Measurements from ENCODE around the gene MMP23B.
"Not testable (repeated sequence)": the region's sequence is repeated elsewhere in the genome, so short reads cannot be mapped to it uniquely, and the experiment has no call there.

The MMP23B gene

GRCh38 chr1:1671365-1672119, 39.6 kb downstream of the MMP23B start:
- peaks cover 21% of the 10 kb centered on the region for H3K36me3 ChIP-seq (ENCODE audit: control insufficient read depth, insufficient read depth, low read length)
- H3K27ac ChIP-seq (ENCODE audit: insufficient read depth, low read depth, low read length, poor library complexity, severe bottlenecking): no peak overlapping the region
- H3K4me3 ChIP-seq (ENCODE audit: insufficient read depth, low read depth, low read length): no peak overlapping the region
- H3K27me3 ChIP-seq (ENCODE audit: control insufficient read depth, insufficient read depth, low read length, poor library complexity, severe bottlenecking): no peaks in the 10 kb centered on the region
- 92 to 93% methylated on average over 27 of the region's 27 CpGs for WGBS, 2 experiments
- no peaks in the 10 kb centered on the region for H3K9me3 ChIP-seq (ENCODE audit: control insufficient read depth, low read length)
- H3K4me1 ChIP-seq (ENCODE audit: control insufficient read depth, insufficient read depth, low read length): no peaks in the 10 kb centered on the region

- no peaks in the 10 kb centered on the region for H3K9me3 ChIP-seq (ENCODE audit: control insufficient read depth, low read length)
- WGBS, 2 experiments: 95 to 96% methylated on average over 25 of the region's 25 CpGs
- H3K27me3 ChIP-seq (ENCODE audit: control insufficient read depth, insufficient read depth, low read length, poor library complexity, severe bottlenecking): no peaks in the 10 kb centered on the region
- H3K4me1 ChIP-seq (ENCODE audit: control insufficient read depth, insufficient read depth, low read length): no peaks in the 10 kb centered on the region
- H3K27ac ChIP-seq (ENCODE audit: insufficient read depth, low read depth, low read length, poor library complexity, severe bottlenecking): no peak overlapping the region
- no peak overlapping the region for H3K4me3 ChIP-seq (ENCODE audit: insufficient read depth, low read depth, low read length)
- H3K36me3 ChIP-seq (ENCODE audit: control insufficient read depth, insufficient read depth, low read length): peaks cover 20% of the 10 kb centered on the region
These were observed 40.4 kb downstream of the MMP23B start for GRCh38 chr1:1672181-1672965.

- not testable (repeated sequence) for H3K27ac ChIP-seq (ENCODE audit: insufficient read depth, low read depth, low read length, poor library complexity, severe bottlenecking); H3K27me3 ChIP-seq (ENCODE audit: control insufficient read depth, insufficient read depth, low read length, poor library complexity, severe bottlenecking); H3K9me3 ChIP-seq (ENCODE audit: control insufficient read depth, low read length); H3K4me3 ChIP-seq (ENCODE audit: insufficient read depth, low read depth, low read length); H3K4me1 ChIP-seq (ENCODE audit: control insufficient read depth, insufficient read depth, low read length)
- peaks cover 14% of the 10 kb centered on the region for H3K36me3 ChIP-seq (ENCODE audit: control insufficient read depth, insufficient read depth, low read length)
- 87 to 88% methylated on average over 14 to 15 of the region's 21 CpGs for WGBS, 2 experiments
These were observed 42.8 kb downstream of the MMP23B start for GRCh38 chr1:1674806-1675205.

- 91 to 99% methylated on average over 6 to 9 of the region's 18 CpGs for WGBS, 2 experiments
- H3K4me1 ChIP-seq (ENCODE audit: control insufficient read depth, insufficient read depth, low read length); H3K9me3 ChIP-seq (ENCODE audit: control insufficient read depth, low read length); H3K27me3 ChIP-seq (ENCODE audit: control insufficient read depth, insufficient read depth, low read length, poor library complexity, severe bottlenecking); H3K27ac ChIP-seq (ENCODE audit: insufficient read depth, low read depth, low read length, poor library complexity, severe bottlenecking); H3K4me3 ChIP-seq (ENCODE audit: insufficient read depth, low read depth, low read length): not testable (repeated sequence)
- peaks cover 12% of the 10 kb centered on the region for H3K36me3 ChIP-seq (ENCODE audit: control insufficient read depth, insufficient read depth, low read length)
These were observed 43.2 kb downstream of the MMP23B start for GRCh38 chr1:1675218-1675617.

- 80 to 100% methylated on average over 1 to 3 of the region's 21 CpGs for WGBS, 2 experiments
- not testable (repeated sequence) for H3K4me3 ChIP-seq (ENCODE audit: insufficient read depth, low read depth, low read length); H3K4me1 ChIP-seq (ENCODE audit: control insufficient read depth, insufficient read depth, low read length); H3K36me3 ChIP-seq (ENCODE audit: control insufficient read depth, insufficient read depth, low read length); H3K27me3 ChIP-seq (ENCODE audit: control insufficient read depth, insufficient read depth, low read length, poor library complexity, severe bottlenecking); H3K9me3 ChIP-seq (ENCODE audit: control insufficient read depth, low read length); H3K27ac ChIP-seq (ENCODE audit: insufficient read depth, low read depth, low read length, poor library complexity, severe bottlenecking)
These were observed 44.1 kb downstream of the MMP23B start for GRCh38 chr1:1676087-1676486.

- WGBS, 2 experiments: 94 to 96% methylated on average over 39 of the region's 39 CpGs
- Histone ChIP-seq H3K4me1 (ENCODE audit: control insufficient read depth, insufficient read depth, low read length) (no peaks in the 10 kb centered on the region), H3K27ac (ENCODE audit: insufficient read depth, low read depth, low read length, poor library complexity, severe bottlenecking) (no peak overlapping the region), H3K4me3 (ENCODE audit: insufficient read depth, low read depth, low read length) (no peak overlapping the region), H3K36me3 (ENCODE audit: control insufficient read depth, insufficient read depth, low read length) (peaks cover under 1% of the 10 kb centered on the region), H3K27me3 (ENCODE audit: control insufficient read depth, insufficient read depth, low read length, poor library complexity, severe bottlenecking) (no peaks in the 10 kb centered on the region), H3K9me3 (ENCODE audit: control insufficient read depth, low read length) (no peaks in the 10 kb centered on the region)
These were observed 46.0 kb downstream of the MMP23B start for GRCh38 chr1:1677718-1678580.

GRCh38 chr1:1678581-1679380, 46.8 kb downstream of the MMP23B start:
- Histone ChIP-seq H3K27ac (ENCODE audit: insufficient read depth, low read depth, low read length, poor library complexity, severe bottlenecking) (no peak overlapping the region), H3K4me3 (ENCODE audit: insufficient read depth, low read depth, low read length) (no peak overlapping the region), H3K4me1 (ENCODE audit: control insufficient read depth, insufficient read depth, low read length) (no peaks in the 10 kb centered on the region), H3K9me3 (ENCODE audit: control insufficient read depth, low read length) (no peaks in the 10 kb centered on the region), H3K27me3 (ENCODE audit: control insufficient read depth, insufficient read depth, low read length, poor library complexity, severe bottlenecking) (no peaks in the 10 kb centered on the region), H3K36me3 (ENCODE audit: control insufficient read depth, insufficient read depth, low read length) (peaks cover 5% of the 10 kb centered on the region)
- WGBS, 2 experiments: 82% methylated on average over 24 of the region's 24 CpGs

GRCh38 chr1:1680031-1680911, 48.3 kb downstream of the MMP23B start:
- Histone ChIP-seq H3K27ac (ENCODE audit: insufficient read depth, low read depth, low read length, poor library complexity, severe bottlenecking) (no peak overlapping the region), H3K27me3 (ENCODE audit: control insufficient read depth, insufficient read depth, low read length, poor library complexity, severe bottlenecking) (no peaks in the 10 kb centered on the region), H3K36me3 (ENCODE audit: control insufficient read depth, insufficient read depth, low read length) (peaks cover 7% of the 10 kb centered on the region), H3K4me3 (ENCODE audit: insufficient read depth, low read depth, low read length) (no peak overlapping the region), H3K9me3 (ENCODE audit: control insufficient read depth, low read length) (no peaks in the 10 kb centered on the region), H3K4me1 (ENCODE audit: control insufficient read depth, insufficient read depth, low read length) (no peaks in the 10 kb centered on the region)
- WGBS, 2 experiments: 93 to 95% methylated on average over 32 of the region's 32 CpGs

- no peaks in the 10 kb centered on the region for H3K27me3 ChIP-seq (ENCODE audit: control insufficient read depth, insufficient read depth, low read length, poor library complexity, severe bottlenecking)
- WGBS, 2 experiments: 87 to 88% methylated on average over 11 of the region's 11 CpGs
- H3K4me3 ChIP-seq (ENCODE audit: insufficient read depth, low read depth, low read length): no peak overlapping the region
- no peak overlapping the region for H3K27ac ChIP-seq (ENCODE audit: insufficient read depth, low read depth, low read length, poor library complexity, severe bottlenecking)
- no peaks in the 10 kb centered on the region for H3K4me1 ChIP-seq (ENCODE audit: control insufficient read depth, insufficient read depth, low read length)
- H3K9me3 ChIP-seq (ENCODE audit: control insufficient read depth, low read length): no peaks in the 10 kb centered on the region
- H3K36me3 ChIP-seq (ENCODE audit: control insufficient read depth, insufficient read depth, low read length): peaks cover 7% of the 10 kb centered on the region
These were observed 48.9 kb downstream of the MMP23B start for GRCh38 chr1:1680912-1681273.

Data from ectodermal cell (in vitro differentiated cells).